Endothelial cell of umbilical vein (primary cell): ENCODE measurements around the gene ITPR1. TPM values are rescaled to one million over a fixed set of nuclear protein-coding genes. Genes with fewer than 3 reads are reported as not detected.

ENCODE experiments used
- BruUV-seq: library from RNA; stranded (reverse); fragments of 400-500 nt; replicated peaks from 2 replicates; lab custom pipeline; 2021; lab: Mats Ljungman, UMichigan
- CTCF ChIA-PET: fragments of 300-600, 350-600 bp; sonication (Branson Sonifier 250); formaldehyde crosslinking; loops from one replicate; lab custom pipeline; 2021; ENCODE audit warnings: antibody characterized with exemption, inconsistent platforms; lab: Charles Lee
- POLR2A ChIA-PET: fragments of 300-600, 350-600 bp; sonication (Branson Sonifier 250); formaldehyde crosslinking; loops from one replicate; lab custom pipeline; 2021; ENCODE audit warnings: antibody characterized with exemption, inconsistent platforms; lab: Charles Lee
- DNase-seq: peaks from one replicate; pipeline ENCODE4 v3.0.0-alpha.2; 2011; ENCODE audit warnings: low read depth, low spot score
- FAIRE-seq: peaks from 2 replicates; lab custom pipeline; 2011; peaks lifted over from hg19 to GRCh38; lab: Jason Lieb, UNC
- H2AFZ ChIP-seq: 2 replicates; pipeline ENCODE4 v1.6.0; 2012; ENCODE audit warnings: low read depth, low read length, control low read depth, inconsistent platforms
- H3K27ac ChIP-seq: 2 replicates; pipeline ENCODE4 v1.5.1; 2011; ENCODE audit warnings: low read depth, mild to moderate bottlenecking, control low read depth, low read length, moderate library complexity; ENCODE audit not compliant: insufficient read depth
- H3K27me3 ChIP-seq, 2 experiments: 2 replicates each; pipeline versions ENCODE4 v1.6.0 to v1.6.1; 2011; ENCODE audit warnings: low read length in 2 of 2, mixed read lengths in 1 of 2; ENCODE audit not compliant: control insufficient read depth in 2 of 2, insufficient read depth in 2 of 2
- H3K36me3 ChIP-seq, 2 experiments: 2 replicates in 1 of 2; 3 replicates in 1 of 2; pipeline ENCODE4 v1.5.1; 2011; ENCODE audit warnings: low read length in 2 of 2, mild to moderate bottlenecking in 1 of 2, moderate library complexity in 1 of 2; ENCODE audit not compliant: control insufficient read depth in 2 of 2, insufficient read depth in 2 of 2; ENCODE audit errors: extremely low read depth in 1 of 2
- H3K4me1 ChIP-seq: 3 replicates; pipeline ENCODE4 v1.5.1; 2011; ENCODE audit warnings: mild to moderate bottlenecking, low read length; ENCODE audit not compliant: control insufficient read depth, insufficient read depth; ENCODE audit errors: extremely low read depth
- H3K4me2 ChIP-seq: 2 replicates; pipeline ENCODE4 v1.6.1; 2011; ENCODE audit warnings: low read length, control low read depth, mixed read lengths; ENCODE audit not compliant: insufficient read depth
- H3K4me3 ChIP-seq, 3 experiments: fragments of 200-600 bp in 1 of 3; sonication (generic), shearing (Covaris generic) in 1 of 3; replicated peaks in 1 of 3; 2 replicates each; pipeline ENCODE4 v1.5.1; 2011 to 2016; ENCODE audit warnings: control low read depth in 3 of 3, low read length in 3 of 3, mild to moderate bottlenecking in 2 of 3, inconsistent platforms in 1 of 3, low read depth in 1 of 3, moderate library complexity in 1 of 3; ENCODE audit not compliant: insufficient read depth in 1 of 3
- H3K79me2 ChIP-seq: 2 replicates; pipeline ENCODE4 v1.6.0; 2012; ENCODE audit warnings: low read length, inconsistent platforms; ENCODE audit not compliant: control insufficient read depth, insufficient read depth
- H3K9ac ChIP-seq: replicated peaks from 2 replicates; pipeline ENCODE3; 2011; ENCODE audit warnings: low read length, control low read depth; ENCODE audit not compliant: insufficient read depth; ENCODE audit errors: extremely low read depth
- H3K9me1 ChIP-seq: replicated peaks from 3 replicates; pipeline ENCODE4 v1.6.0; 2011; ENCODE audit warnings: mild to moderate bottlenecking, low read length; ENCODE audit not compliant: control insufficient read depth, insufficient read depth; ENCODE audit errors: extremely low read depth
- H3K9me3 ChIP-seq: replicated peaks from 2 replicates; pipeline ENCODE4 v1.5.1; 2012; ENCODE audit warnings: low read length, inconsistent platforms; ENCODE audit not compliant: control insufficient read depth, insufficient read depth
- H4K20me1 ChIP-seq: replicated peaks from 2 replicates; pipeline ENCODE3; 2011; ENCODE audit warnings: mild to moderate bottlenecking, low read length; ENCODE audit not compliant: control insufficient read depth, insufficient read depth; ENCODE audit errors: extremely low read depth
- CTCF ChIP-seq, 2 donors: IDR thresholded peaks; 1 replicate in 1 of 2; 2 replicates in 1 of 2; pipeline ENCODE4 v1.5.1; 2011; ENCODE audit warnings: low read length in 2 of 2, mild to moderate bottlenecking in 2 of 2, moderate library complexity in 2 of 2, control low read depth in 1 of 2, inconsistent platforms in 1 of 2, low read depth in 1 of 2; ENCODE audit not compliant: insufficient read depth in 1 of 2; ENCODE audit errors: extremely low read depth in 1 of 2
- EZH2 ChIP-seq: IDR thresholded peaks from 2 replicates; pipeline ENCODE4 v1.6.1; 2012; ENCODE audit warnings: borderline replicate concordance, low read depth, mild to moderate bottlenecking, moderate library complexity, low read length, inconsistent platforms; ENCODE audit not compliant: severe bottlenecking
- GATA2 ChIP-seq: IDR thresholded peaks from 2 replicates; pipeline ENCODE4 v1.7.0; 2011; ENCODE audit warnings: low read depth, mild to moderate bottlenecking, moderate library complexity, mixed read lengths, low read length; ENCODE audit not compliant: insufficient read length, insufficient read depth
- dilution Hi-C: fragments of 300-500 bp; cut with MboI; formaldehyde crosslinking; loops from one replicate; pipeline ENCODE4 v1.15.0; 2019; ENCODE audit warnings: low sequenced_read_pairs; ENCODE audit not compliant: extremely low pct_ligation_motif_present
- intact Hi-C: fragments of 100-400 bp; cut with micrococcal nuclease; formaldehyde crosslinking; loops from one replicate; pipeline ENCODE4 v1.10.0; 2022
- polyA plus RNA-seq, 4 experiments: library from polyadenylated mRNA; depleted of rRNA in 3 of 4; stranded (reverse) in 3 of 4; unstranded in 1 of 4; fragments of >200 nt; gene quantifications; 2 replicates each; pipeline versions ENCODE4 v1.2.1 to v1.2.3, GENCODE V29; 2011 to 2012; ENCODE audit warnings: missing spikeins in 1 of 4
- total RNA-seq: library from RNA; stranded (reverse); gene quantifications from 2 replicates; pipeline ENCODE4 v1.2.3, GENCODE V29; 2021

The ITPR1 gene
- total and polyA plus RNA-seq, 2 donors (not counting 3 experiments of a cell fraction or from before 2014, with no cell fraction given) = 5.1 to 16.1 TPM

GRCh38 chr3:4720316-4721075, 227.3 kb downstream of the ITPR1 start:
- no peak overlapping the region for H3K27ac ChIP-seq
- dilution Hi-C loops = no loop called here

More at GRCh38 chr3:4720316-4721075, 227.3 kb downstream of the ITPR1 start:
- peak; percentile 70 for FAIRE-seq
- peak; percentile 75 for DNase-seq
- Histone ChIP-seq H3K9ac (no peak overlapping the region), H3K4me1 (no peaks in the 10 kb centered on the region), H3K9me3 (no peaks in the 10 kb centered on the region), H3K27me3 (no peaks in the 10 kb centered on the region), H2AFZ (no peak overlapping the region), H3K9me1 (no peaks in the 10 kb centered on the region), H3K79me2 (no peaks in the 10 kb centered on the region), H3K4me2 (no peak overlapping the region), H3K36me3 (no peaks in the 10 kb centered on the region), H3K4me3 (no peak overlapping the region), H4K20me1 (no peaks in the 10 kb centered on the region)
- intact Hi-C loops = loop anchor here (1.0 kb wide), 2 partner anchors 9 to 337 kb away; no protein-coding TSS in a partner anchor
- TF ChIP-seq CTCF (IDR thresholded peaks at IDR 0.05; ENCODE audit: extremely low read depth in 1 of 2, insufficient read depth in 1 of 2, low read depth in 1 of 2, low read length in 2 of 2) (peak; percentile 40 to 41), EZH2 (no peak), GATA2 (no peak)
- ChIA-PET CTCF (interaction anchor here (0.6 to 8.8 kb wide), 63 partner anchors 9 to 474 kb away, joined by 3 to 284 read pairs (median 4); partner anchors contain the start of gene BHLHE40), POLR2A (interaction anchor here (0.6 kb wide), 1 partner anchor 170 kb away, joined by 3 read pairs; no protein-coding TSS in a partner anchor)
- no TSS peak for BruUV-seq
